A549 (cell line): ENCODE data around the gene ZNF530.

Source experiments
- BHLHE40 ChIP-seq: IDR thresholded peaks from 2 replicates; pipeline ENCODE4 v1.6.1; 2012; ENCODE audit warnings: low read depth, low read length, inconsistent platforms
- CEBPB ChIP-seq, 2 experiments: fragments of >200 bp in 1 of 2; sonication (Bioruptor Twin) in 1 of 2; formaldehyde crosslinking in 1 of 2; IDR thresholded peaks; 2 replicates each; pipeline ENCODE4 v1.6.1; 2012 to 2016
- CHD4 ChIP-seq: fragments of 200-600 bp; sonication (generic); IDR thresholded peaks from 2 replicates; pipeline ENCODE4 v1.6.1; 2016; ENCODE audit warnings: antibody characterized with exemption, mild to moderate bottlenecking, borderline replicate concordance
- CTCF ChIP-seq: fragments of >200 bp; sonication (Bioruptor Twin); formaldehyde crosslinking; IDR thresholded peaks from 3 replicates; pipeline ENCODE4 v1.5.1; 2016
- EHMT2 ChIP-seq: fragments of 200-600 bp; sonication (generic); IDR thresholded peaks from 2 replicates; pipeline ENCODE4 v1.6.1; 2016; ENCODE audit warnings: antibody characterized with exemption, low read depth, mild to moderate bottlenecking, moderate library complexity
- EP300 ChIP-seq, 2 experiments: fragments of >200 bp; sonication (Bioruptor Twin); formaldehyde crosslinking; IDR thresholded peaks; 2 replicates in 1 of 2; 3 replicates in 1 of 2; pipeline ENCODE4 v1.6.1; 2016 to 2017
- ESRRA ChIP-seq: fragments of 150-350 bp; IDR thresholded peaks from 2 replicates; pipeline ENCODE4 v1.6.1; 2014; ENCODE audit warnings: mild to moderate bottlenecking, low read length, borderline replicate concordance
- JUNB ChIP-seq: fragments of >200 bp; sonication (Bioruptor Twin); formaldehyde crosslinking; IDR thresholded peaks from 2 replicates; pipeline ENCODE4 v1.6.1; 2016
- MAFK ChIP-seq: fragments of 450-650 bp; IDR thresholded peaks from 2 replicates; pipeline ENCODE4 v1.6.1; 2014; ENCODE audit not compliant: partially characterized antibody
- MYC ChIP-seq: IDR thresholded peaks from 2 replicates; pipeline ENCODE4 v1.6.1; 2012; ENCODE audit warnings: mild to moderate bottlenecking, inconsistent platforms, low read length, improper control_type of control experiment, borderline replicate concordance
- PBX3 ChIP-seq: IDR thresholded peaks from 2 replicates; pipeline ENCODE4 v1.6.1; 2012
- POLR2A ChIP-seq: IDR thresholded peaks from 2 replicates; pipeline ENCODE4 v1.6.1; 2012; ENCODE audit warnings: mild to moderate bottlenecking, low read length
- RAD21 ChIP-seq, 2 experiments: fragments of >200 bp in 1 of 2; sonication (Bioruptor Twin) in 1 of 2; formaldehyde crosslinking in 1 of 2; IDR thresholded peaks in 1 of 2; conservative IDR thresholded peaks in 1 of 2; 2 replicates in 1 of 2; 3 replicates in 1 of 2; pipeline ENCODE4 v1.6.1; 2012 to 2018; ENCODE audit warnings: inconsistent platforms in 1 of 2
- USF2 ChIP-seq: fragments of 450-650 bp; IDR thresholded peaks from 2 replicates; pipeline ENCODE4 v1.6.1; 2014; ENCODE audit warnings: antibody characterized with exemption

- TF ChIP-seq CEBPB (IDR thresholded peaks at IDR 0.05) = no peak
- TF ChIP-seq RAD21 (conservative IDR thresholded peaks at IDR 0.05 in 1 of 2, IDR thresholded peaks at IDR 0.05 in 1 of 2) = no peak
- no peak for TF ChIP-seq CTCF
- no peak for TF ChIP-seq PBX3
- no peak for TF ChIP-seq MYC
- no peak for TF ChIP-seq JUNB
- no peak for TF ChIP-seq MAFK
- TF ChIP-seq POLR2A = no peak
- TF ChIP-seq BHLHE40 = no peak
- TF ChIP-seq EHMT2 = no peak
- no peak for TF ChIP-seq ESRRA
- TF ChIP-seq EP300 (IDR thresholded peaks at IDR 0.05) = no peak
- no peak for TF ChIP-seq CHD4
- TF ChIP-seq USF2 = no peak
Observed at GRCh38 chr19:57559008-57559403, 40.7 kb upstream of the ZNF530 start.
